NCI-H510A (cell line): Measurements from ENCODE around the gene CPEB4.

Source experiments
- DNase-seq: peaks from one replicate; lab custom pipeline; 2025; lab: John Stamatoyannopoulos, UW

CPEB4 gene

DNA sequence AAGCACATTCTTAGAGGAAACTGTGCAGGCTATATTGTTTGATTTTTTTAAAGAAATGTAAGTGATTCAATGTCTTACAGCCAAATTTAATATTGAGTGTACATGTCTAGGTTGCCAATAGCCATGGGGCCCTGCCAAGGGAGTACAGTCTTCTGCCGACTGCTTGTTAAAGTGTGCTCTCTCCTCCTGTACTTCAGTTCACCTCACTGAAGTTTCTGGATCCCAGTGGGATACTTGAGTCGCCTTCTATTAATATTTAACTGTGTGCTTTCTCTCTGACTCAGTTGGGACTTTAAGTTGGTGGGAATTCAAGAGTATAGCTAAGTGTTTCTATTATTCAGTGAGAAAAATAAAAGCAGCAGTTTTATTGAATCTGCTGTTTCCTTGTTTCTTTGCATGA is 56.4 kb downstream of the CPEB4 start:
- no peak for DNase-seq

- DNase-seq: no peak
Observed at GRCh38 chr5:173945160-173945559, 57.0 kb downstream of the CPEB4 start.

GRCh38 chr5:173946323-173946722 is 58.2 kb downstream of the CPEB4 start:
- DNase-seq: no peak

GRCh38 chr5:173950829-173951228 is 62.7 kb downstream of the CPEB4 start:
- DNase-seq: no peak

DNA sequence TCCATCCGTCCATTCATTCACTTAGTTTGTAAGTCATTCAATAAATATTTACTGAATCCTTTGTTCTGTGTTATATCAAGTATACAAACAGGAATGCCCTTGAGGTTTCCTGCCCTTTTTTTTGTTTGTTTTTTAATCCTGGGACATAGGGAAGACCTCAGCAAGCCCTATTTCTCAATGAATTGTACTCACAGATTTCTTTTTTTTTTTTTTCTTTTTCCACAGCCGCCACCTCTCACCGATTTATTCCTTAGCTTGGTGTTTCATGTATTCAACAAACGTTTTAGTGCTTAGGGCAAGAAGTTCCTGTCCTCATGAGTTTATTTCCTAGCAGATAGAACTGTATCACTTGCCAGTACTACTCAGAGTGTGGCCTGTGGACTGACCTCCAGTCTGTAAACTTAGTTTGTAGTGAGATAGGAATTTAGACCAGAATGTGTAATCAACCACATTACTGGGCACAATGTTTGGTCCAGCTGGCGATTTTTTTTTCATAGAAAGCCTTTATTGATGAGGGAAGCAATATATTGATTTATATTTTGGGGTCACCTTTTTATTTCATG is 65.5 kb downstream of the CPEB4 start:
- no peak for DNase-seq

- no peak for DNase-seq
Observed at GRCh38 chr5:173954671-173955521, 66.7 kb downstream of the CPEB4 start.

- DNase-seq: no peak
Observed at GRCh38 chr5:173960986-173961385, 72.8 kb downstream of the CPEB4 start.

GRCh38 chr5:173961418-173961817 is 73.3 kb downstream of the CPEB4 start:
- DNase-seq: no peak

DNA sequence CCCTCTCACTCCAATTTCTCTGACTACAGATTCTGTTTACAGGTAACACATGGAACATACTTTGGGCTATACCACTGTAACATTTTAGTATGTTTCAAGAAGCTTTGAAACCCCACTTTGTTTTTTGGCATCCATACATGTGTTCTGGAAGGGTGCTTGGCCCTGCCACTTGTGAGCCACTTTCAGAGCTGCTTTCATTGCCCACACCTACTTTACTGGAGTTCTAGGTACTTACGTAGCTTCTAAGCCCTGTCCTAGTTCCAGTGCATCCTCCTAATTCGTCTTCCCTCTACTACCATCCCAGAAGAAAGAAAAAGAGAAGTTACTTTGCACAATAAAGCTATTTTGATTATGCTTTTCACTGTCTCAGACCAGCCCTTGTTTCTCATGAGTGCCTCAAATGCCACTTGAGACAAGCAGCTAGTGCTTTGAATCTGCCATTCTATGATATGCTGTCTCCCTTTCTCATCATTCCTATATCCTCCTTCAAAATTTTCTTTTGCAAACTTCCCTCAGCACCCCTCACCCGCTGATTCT is 74.4 kb downstream of the CPEB4 start:
- DNase-seq: no peak

DNA sequence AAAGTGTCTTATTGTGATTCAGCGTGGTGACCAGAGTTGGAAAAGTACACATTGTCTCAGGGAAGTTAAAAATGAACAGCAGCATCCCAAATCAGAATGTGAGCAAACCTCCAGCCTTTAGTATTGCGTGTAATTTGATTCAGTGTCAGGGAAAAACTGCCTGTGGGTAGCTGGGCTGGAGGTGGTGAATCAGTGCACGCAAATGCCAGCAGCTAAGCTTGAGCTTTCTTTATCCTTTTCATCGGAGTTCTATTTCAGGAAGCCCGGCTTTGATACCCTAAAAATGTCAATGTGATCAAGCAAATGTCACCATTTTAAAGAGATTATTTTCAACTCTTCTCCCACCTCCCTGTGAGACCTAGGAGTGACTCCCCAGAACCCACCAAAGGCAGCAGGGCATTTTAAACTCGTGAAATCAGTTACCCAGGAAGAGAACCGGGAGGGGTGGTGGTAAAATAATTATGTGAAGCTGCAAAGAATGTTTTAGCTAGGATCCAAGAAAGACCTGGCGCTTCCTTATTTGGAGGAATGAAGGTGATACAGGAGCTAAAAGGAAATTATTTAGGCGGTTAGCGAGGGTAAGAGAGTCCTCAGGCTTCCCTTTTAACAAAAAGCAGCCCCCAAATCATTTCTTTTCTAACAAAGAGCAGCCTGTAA is 75.2 kb downstream of the CPEB4 start:
- no peak for DNase-seq

DNA sequence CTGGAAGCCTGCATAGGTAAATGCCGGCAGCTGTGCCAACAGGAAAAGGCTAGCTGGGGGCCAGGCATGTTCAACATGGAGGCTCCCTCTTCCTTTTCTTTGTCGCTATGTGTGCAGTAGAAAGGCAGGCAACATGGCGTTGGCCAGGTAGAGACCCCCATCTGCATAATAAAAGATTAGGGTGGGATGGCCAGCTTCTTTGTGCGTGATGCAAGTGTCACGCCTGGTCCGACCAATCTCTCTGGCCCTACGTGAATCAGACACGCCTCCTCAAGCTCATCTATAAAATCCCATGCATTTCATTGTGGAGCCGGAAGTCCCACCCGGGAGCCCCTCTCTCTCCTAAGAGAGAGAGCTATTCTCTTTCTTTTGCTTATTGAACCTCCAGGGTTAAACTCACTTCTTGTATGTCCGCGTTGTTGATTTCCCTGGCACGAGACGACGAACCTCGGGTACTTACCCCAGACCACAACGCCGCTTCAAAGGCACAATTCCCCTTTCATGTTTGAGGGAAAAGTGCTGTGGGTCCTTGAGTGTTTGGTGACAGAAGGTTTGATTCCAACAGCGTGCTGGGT is 75.8 kb downstream of the CPEB4 start:
- peak; percentile 57 for DNase-seq

GRCh38 chr5:173964506-173964905 is 76.4 kb downstream of the CPEB4 start:
- no peak for DNase-seq

GRCh38 chr5:173967241-173967640 is 79.1 kb downstream of the CPEB4 start:
- no peak for DNase-seq

DNA sequence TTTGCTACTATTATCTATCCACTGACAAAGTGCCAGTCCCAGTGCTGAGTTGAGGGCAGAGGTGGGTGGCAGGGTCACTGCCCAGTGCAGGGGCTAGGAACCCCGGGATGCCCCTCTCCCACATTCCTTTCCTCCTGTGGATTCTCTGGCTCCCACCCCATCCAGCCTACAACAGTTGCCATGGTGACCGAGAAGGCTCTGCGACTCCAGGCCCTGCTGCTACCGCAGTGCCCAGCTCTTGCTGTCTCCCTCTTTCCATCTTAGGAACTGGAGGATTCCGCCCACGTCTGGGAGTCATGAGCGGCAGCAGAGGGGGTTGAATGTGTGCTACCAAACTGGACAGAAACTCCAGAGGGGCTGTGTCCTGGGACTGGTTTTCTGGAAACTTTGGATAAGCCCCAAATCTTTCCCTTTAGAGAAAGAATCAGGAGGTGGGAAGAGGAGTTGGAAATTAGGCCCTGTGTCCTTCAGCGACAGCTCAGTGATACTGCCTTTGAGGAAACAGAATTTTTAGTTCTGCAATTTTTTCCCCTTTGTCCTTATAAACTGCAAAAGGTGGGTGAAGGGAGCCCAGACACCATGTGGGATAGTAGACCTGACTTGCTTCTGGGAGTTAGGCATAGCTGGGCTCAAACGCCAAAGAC is 80.1 kb downstream of the CPEB4 start:
- DNase-seq: no peak

DNA sequence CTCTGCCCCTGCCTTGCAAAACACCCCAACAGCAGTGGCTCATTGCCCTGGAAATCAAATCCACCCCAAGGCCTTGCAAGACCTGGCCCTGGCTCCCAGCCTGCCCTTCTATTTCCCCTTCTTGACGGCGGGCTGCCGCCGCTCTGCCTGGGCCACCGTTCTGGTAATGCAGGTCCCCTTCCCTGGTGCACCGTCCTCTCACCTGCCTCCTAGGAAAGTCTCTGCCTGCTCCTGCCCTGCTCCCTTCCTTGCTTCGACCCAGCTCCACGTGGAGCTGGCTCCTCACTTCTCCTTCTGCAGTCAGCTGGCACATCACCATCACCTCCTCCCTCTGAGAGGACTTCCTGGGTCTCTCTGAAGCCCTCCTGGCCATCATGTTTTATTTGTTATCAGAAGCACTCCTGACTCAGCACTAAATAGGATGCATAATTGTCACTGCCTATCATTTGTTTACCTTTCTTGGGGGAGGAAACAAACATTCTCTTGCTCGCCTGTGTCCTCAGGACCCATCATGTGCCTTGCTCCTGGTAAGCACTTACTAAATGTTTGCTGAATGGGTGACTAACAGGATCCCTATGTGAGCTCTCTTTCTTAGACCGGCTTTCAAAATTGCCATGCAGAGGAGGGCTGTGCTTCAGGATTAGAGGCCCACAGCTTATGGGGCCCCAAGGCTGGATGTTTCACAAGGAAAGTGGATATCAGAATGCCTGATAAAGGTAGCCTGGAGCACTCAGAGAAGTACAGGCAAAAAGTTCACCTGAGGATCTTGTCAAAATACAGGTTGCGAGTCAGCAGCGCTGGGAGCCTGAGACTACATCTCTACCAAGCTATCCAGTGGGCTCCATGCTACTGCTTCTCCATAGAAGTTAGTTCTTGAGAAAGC is 81.3 kb downstream of the CPEB4 start:
- no peak for DNase-seq

- no peak for DNase-seq
Observed at GRCh38 chr5:173970878-173971650, 82.9 kb downstream of the CPEB4 start.

DNA sequence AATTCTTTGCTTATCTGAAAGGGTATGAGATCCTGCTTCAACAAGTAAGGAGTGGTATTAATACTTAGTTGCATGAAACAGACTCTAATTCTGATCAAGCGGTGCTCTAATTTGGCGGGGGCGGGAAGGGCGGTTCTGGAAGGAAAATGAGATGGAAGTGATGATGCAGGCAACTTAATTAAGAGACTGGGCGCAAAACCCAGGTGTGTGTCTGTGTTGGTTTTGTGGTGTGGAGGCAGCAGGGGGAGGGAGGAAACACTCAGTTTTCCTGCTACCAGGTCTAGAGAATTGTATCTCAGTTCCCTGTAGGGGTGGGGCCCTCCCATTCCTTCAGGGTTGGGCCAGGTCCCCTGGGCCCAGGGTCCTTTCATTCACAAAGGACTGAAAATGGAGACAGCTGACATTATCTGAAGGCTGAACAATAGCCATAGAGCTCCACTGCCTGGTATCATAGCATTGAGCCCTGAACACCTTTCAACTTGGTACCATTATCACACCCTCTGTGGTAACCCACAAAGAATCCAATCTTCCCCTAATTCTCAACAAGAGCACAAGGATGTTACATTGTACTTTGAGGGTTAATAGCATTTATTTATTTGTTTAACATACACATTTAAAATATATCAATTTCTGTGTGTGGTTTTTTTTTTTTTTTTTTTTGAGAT is 83.7 kb downstream of the CPEB4 start:
- DNase-seq: no peak

DNA sequence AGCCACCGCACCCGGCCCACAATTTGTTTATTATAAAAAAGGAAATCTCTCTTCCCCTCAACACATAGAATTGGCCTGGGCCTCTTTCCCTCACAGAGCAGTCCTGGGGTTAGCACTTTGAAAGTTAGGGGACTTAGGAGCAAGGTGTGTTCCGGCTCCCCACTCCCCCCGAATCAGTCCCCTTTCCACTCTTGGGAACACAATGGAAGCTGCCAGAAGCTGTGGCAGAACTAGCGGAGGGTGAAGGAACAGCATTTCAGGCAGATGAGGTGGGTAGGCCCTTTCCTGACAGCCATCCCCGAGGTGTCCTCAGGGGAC is 84.4 kb downstream of the CPEB4 start:
- DNase-seq: no peak

GRCh38 chr5:173972925-173973615 is 84.9 kb downstream of the CPEB4 start:
- peak; percentile 53 for DNase-seq
